Caco-2 (cell line): ENCODE measurements around the gene VAMP1. TPM values are rescaled to one million over a fixed set of nuclear protein-coding genes. Genes with fewer than 3 reads are reported as not detected.
A peak's percentile ranks its signal among the peaks of the same experiment; 100 is the strongest.
"Not testable (repeated sequence)": the region's sequence is repeated elsewhere in the genome, so short reads cannot be mapped to it uniquely, and the experiment has no call there.

ENCODE experiments used
- BruUV-seq: library from RNA; stranded (reverse); fragments of 400-500 nt; replicated peaks from 2 replicates; lab custom pipeline; 2021; lab: Mats Ljungman, UMichigan
- CTCF ChIA-PET: fragments of 300-600 bp; sonication (Branson Sonifier 250); formaldehyde crosslinking; loops from one replicate; lab custom pipeline; 2022; ENCODE audit warnings: antibody characterized with exemption; lab: Charles Lee
- POLR2A ChIA-PET: fragments of 300-600 bp; sonication (Branson Sonifier 250); formaldehyde crosslinking; loops from one replicate; lab custom pipeline; 2022; ENCODE audit warnings: antibody characterized with exemption; lab: Charles Lee
- DNase-seq, 2 experiments: peaks; one replicate each; pipeline versions ENCODE4 v3.0.0 to v3.0.0-alpha.2; 2020 to 2022
- H3K27me3 ChIP-seq: replicated peaks from 2 replicates; pipeline ENCODE4 v1.6.0; 2011; ENCODE audit warnings: low read length; ENCODE audit not compliant: control insufficient read depth, insufficient read depth
- H3K36me3 ChIP-seq: 2 replicates; pipeline ENCODE4 v1.5.1; 2011; ENCODE audit warnings: low read length; ENCODE audit not compliant: control insufficient read depth, insufficient read depth
- H3K4me1 ChIP-seq: fragments of 250-450 bp; sonication (Bioruptor Pico); 2 replicates; pipeline ENCODE4 v1.5.1; 2020; ENCODE audit warnings: mild to moderate bottlenecking
- H3K4me3 ChIP-seq: 2 replicates; pipeline ENCODE4 v1.5.1; 2011; ENCODE audit warnings: low read depth, mild to moderate bottlenecking, control low read depth, low read length
- H3K9me3 ChIP-seq: fragments of 250-450 bp; sonication (Bioruptor Pico); 2 replicates; pipeline ENCODE4 v1.5.1; 2020; ENCODE audit warnings: mild to moderate bottlenecking, moderate library complexity
- H3K27ac Mint-ChIP-seq: one replicate; pipeline ENCODE4 v1.8.0; 2022; ENCODE audit warnings: mixed read lengths; ENCODE audit not compliant: unreplicated experiment
- H3K27me3 Mint-ChIP-seq: one replicate; pipeline ENCODE4 v1.8.0; 2022; ENCODE audit warnings: mixed read lengths; ENCODE audit not compliant: insufficient read depth, unreplicated experiment
- H3K36me3 Mint-ChIP-seq: one replicate; pipeline ENCODE4 v1.8.0; 2022; ENCODE audit warnings: mild to moderate bottlenecking, mixed read lengths; ENCODE audit not compliant: insufficient read depth, unreplicated experiment
- H3K4me1 Mint-ChIP-seq: one replicate; pipeline ENCODE4 v1.8.0; 2022; ENCODE audit warnings: low read depth, mixed read lengths; ENCODE audit not compliant: unreplicated experiment
- H3K4me3 Mint-ChIP-seq: one replicate; pipeline ENCODE4 v1.8.0; 2022; ENCODE audit warnings: mild to moderate bottlenecking, moderate library complexity, mixed read lengths; ENCODE audit not compliant: unreplicated experiment
- H3K9me3 Mint-ChIP-seq: one replicate; pipeline ENCODE4 v1.8.0; 2022; ENCODE audit warnings: mixed read lengths; ENCODE audit not compliant: unreplicated experiment
- intact Hi-C: fragments of 100-400 bp; cut with micrococcal nuclease; formaldehyde crosslinking; loops from one replicate; pipeline ENCODE4 v1.10.0; 2022; ENCODE audit not compliant: unreplicated experiment
- total RNA-seq: library from RNA; stranded (reverse); gene quantifications from 2 replicates; pipeline ENCODE4 v1.2.3, GENCODE V29; 2022
- TF ChIP-seq, protein P1 (sequence below), 2 experiments: fragments of 200-600 bp in 1 of 2; IDR thresholded peaks; 1 replicate in 1 of 2; 2 replicates in 1 of 2; pipeline versions ENCODE4 v1.5.1 to v1.8.0; 2011 to 2022; ENCODE audit warnings: antibody characterized with exemption in 1 of 2, control low read depth in 1 of 2, inconsistent platforms in 1 of 2, low read depth in 1 of 2, low read length in 1 of 2, mild to moderate bottlenecking in 1 of 2, moderate library complexity in 1 of 2; ENCODE audit not compliant: insufficient read depth in 1 of 2, severe bottlenecking in 1 of 2, unreplicated experiment in 1 of 2

VAMP1 gene
- total RNA-seq, 1 experiment from 2014 or later, result 8.4 TPM

- no peaks in the 10 kb centered on the region for H3K36me3 Mint-ChIP-seq
- H3K9me3 Mint-ChIP-seq, result peaks cover 10% of the 10 kb centered on the region
- no peak overlapping the region for H3K4me3 Mint-ChIP-seq
- BruUV-seq, result no TSS peak
- TF ChIP-seq, protein P1, sequence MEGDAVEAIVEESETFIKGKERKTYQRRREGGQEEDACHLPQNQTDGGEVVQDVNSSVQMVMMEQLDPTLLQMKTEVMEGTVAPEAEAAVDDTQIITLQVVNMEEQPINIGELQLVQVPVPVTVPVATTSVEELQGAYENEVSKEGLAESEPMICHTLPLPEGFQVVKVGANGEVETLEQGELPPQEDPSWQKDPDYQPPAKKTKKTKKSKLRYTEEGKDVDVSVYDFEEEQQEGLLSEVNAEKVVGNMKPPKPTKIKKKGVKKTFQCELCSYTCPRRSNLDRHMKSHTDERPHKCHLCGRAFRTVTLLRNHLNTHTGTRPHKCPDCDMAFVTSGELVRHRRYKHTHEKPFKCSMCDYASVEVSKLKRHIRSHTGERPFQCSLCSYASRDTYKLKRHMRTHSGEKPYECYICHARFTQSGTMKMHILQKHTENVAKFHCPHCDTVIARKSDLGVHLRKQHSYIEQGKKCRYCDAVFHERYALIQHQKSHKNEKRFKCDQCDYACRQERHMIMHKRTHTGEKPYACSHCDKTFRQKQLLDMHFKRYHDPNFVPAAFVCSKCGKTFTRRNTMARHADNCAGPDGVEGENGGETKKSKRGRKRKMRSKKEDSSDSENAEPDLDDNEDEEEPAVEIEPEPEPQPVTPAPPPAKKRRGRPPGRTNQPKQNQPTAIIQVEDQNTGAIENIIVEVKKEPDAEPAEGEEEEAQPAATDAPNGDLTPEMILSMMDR (IDR thresholded peaks at IDR 0.05; ENCODE audit: insufficient read depth in 1 of 2, low read depth in 1 of 2, low read length in 1 of 2, severe bottlenecking in 1 of 2, unreplicated experiment in 1 of 2), result no peak
- intact Hi-C loops, result no loop called here
- ChIA-PET POLR2A (no interaction called here), CTCF (no interaction called here)
- no peak overlapping the region for H3K27ac Mint-ChIP-seq
- Histone ChIP-seq H3K36me3 (no peaks in the 10 kb centered on the region), H3K4me3 (no peak overlapping the region), H3K27me3 (no peaks in the 10 kb centered on the region), H3K4me1 (0 out of 2 replicates have a peak, but pooled peaks cover 5% of the 10 kb centered on the region), H3K9me3 (0 out of 2 replicates have a peak, but pooled peaks cover 8% of the 10 kb centered on the region)
- DNase-seq, result no peak
- peaks cover 12% of the 10 kb centered on the region for H3K4me1 Mint-ChIP-seq
- no peaks in the 10 kb centered on the region for H3K27me3 Mint-ChIP-seq
These were observed 6.0 kb upstream of the VAMP1 start for GRCh38 chr12:6476489-6476888.

GRCh38 chr12:6475233-6475975 is 4.9 kb upstream of the VAMP1 start:
- H3K27me3 Mint-ChIP-seq, H3K4me3 ChIP-seq, H3K27me3 ChIP-seq, H3K4me1 ChIP-seq, H3K4me3 Mint-ChIP-seq, H3K9me3 Mint-ChIP-seq, POLR2A ChIA-PET, DNase-seq, H3K27ac Mint-ChIP-seq, H3K9me3 ChIP-seq, CTCF ChIA-PET, intact Hi-C loops, BruUV-seq, H3K36me3 Mint-ChIP-seq, H3K36me3 ChIP-seq: not testable (repeated sequence)
- peaks cover 12% of the 10 kb centered on the region for H3K4me1 Mint-ChIP-seq

GRCh38 chr12:6472491-6472890 is 2.0 kb upstream of the VAMP1 start:
- TF ChIP-seq, protein P1 (IDR thresholded peaks at IDR 0.05; ENCODE audit: insufficient read depth in 1 of 2, low read depth in 1 of 2, low read length in 1 of 2, severe bottlenecking in 1 of 2, unreplicated experiment in 1 of 2), result no peak
- Mint-ChIP-seq H3K27me3 (no peaks in the 10 kb centered on the region), H3K27ac (no peak overlapping the region), H3K9me3 (peaks cover 10% of the 10 kb centered on the region), H3K36me3 (peaks cover 8% of the 10 kb centered on the region), H3K4me3 (peak overlapping the region; percentile 20), H3K4me1 (peaks cover 12% of the 10 kb centered on the region)
- H3K4me3 ChIP-seq, result no peak overlapping the region
- H3K4me1 ChIP-seq, result no peaks in the 10 kb centered on the region
- no peaks in the 10 kb centered on the region for H3K27me3 ChIP-seq
- no peak for DNase-seq
- H3K9me3 ChIP-seq, result 0 out of 2 replicates have a peak, but pooled peaks cover 8% of the 10 kb centered on the region
- CTCF ChIA-PET, result no interaction called here
- no peaks in the 10 kb centered on the region for H3K36me3 ChIP-seq
- POLR2A ChIA-PET, result no interaction called here
- intact Hi-C loops, result no loop called here
- no TSS peak for BruUV-seq
